Inflammatory macrophage treated with lipopolysaccharide for 1 hour (primary cell): ENCODE data around the gene ANK3.

Experiments
- DNase-seq, 2 donors: peaks; one replicate each; pipeline ENCODE4 v3.0.0-alpha.2; 2020 to 2022

The ANK3 gene

GRCh38 chr10:60021361-60021760 lies 368.3 kb downstream of the ANK3 start:
- DNase-seq = no peak

GRCh38 chr10:60016794-60017193 lies 372.9 kb downstream of the ANK3 start:
- no peak for DNase-seq

- DNase-seq = no peak
These were observed 379.8 kb downstream of the ANK3 start for GRCh38 chr10:60009710-60010383.

- no peak for DNase-seq
These were observed 380.4 kb downstream of the ANK3 start for GRCh38 chr10:60009276-60009675.

- DNase-seq = no peak
These were observed 380.9 kb downstream of the ANK3 start for GRCh38 chr10:60008816-60009215.

GRCh38 chr10:60006062-60006461 lies 383.6 kb downstream of the ANK3 start:
- no peak for DNase-seq

GRCh38 chr10:60003651-60004523 lies 385.8 kb downstream of the ANK3 start:
- DNase-seq = no peak

- no peak for DNase-seq
These were observed 388.9 kb downstream of the ANK3 start for GRCh38 chr10:60000747-60001146.

- no peak for DNase-seq
These were observed 391.7 kb downstream of the ANK3 start for GRCh38 chr10:59997827-59998525.

- DNase-seq = no peak
These were observed 393.8 kb downstream of the ANK3 start for GRCh38 chr10:59995862-59996261.

GRCh38 chr10:59993931-59994330 lies 395.7 kb downstream of the ANK3 start:
- DNase-seq = no peak

GRCh38 chr10:59991661-59992060 lies 398.0 kb downstream of the ANK3 start:
- peak; percentile 74 to 81 for DNase-seq

GRCh38 chr10:59991117-59991516 lies 398.6 kb downstream of the ANK3 start:
- DNase-seq = peak in 1 of 2 donors; percentile 4

GRCh38 chr10:59985639-59986038 lies 404.0 kb downstream of the ANK3 start:
- DNase-seq = no peak

GRCh38 chr10:59984415-59984814 lies 405.3 kb downstream of the ANK3 start:
- DNase-seq = no peak

- peak in 1 of 2 donors; percentile 53 for DNase-seq
These were observed 409.3 kb downstream of the ANK3 start for GRCh38 chr10:59980356-59980755.

- no peak for DNase-seq
These were observed 412.2 kb downstream of the ANK3 start for GRCh38 chr10:59977486-59977885.

- no peak for DNase-seq
These were observed 412.8 kb downstream of the ANK3 start for GRCh38 chr10:59976909-59977308.
